Testis (tissue), 3 donors: ENCODE results near the gene RNGTT. TPM values are rescaled to one million over a fixed set of nuclear protein-coding genes. Genes with fewer than 3 reads are reported as not detected.
"Not testable (repeated sequence)": the region's sequence is repeated elsewhere in the genome, so short reads cannot be mapped to it uniquely, and the experiment has no call there.

Experiments used
- DNase-seq: peaks from one replicate; pipeline ENCODE4 v3.0.0-alpha.2; 2019
- H3K27ac ChIP-seq, 2 donors: fragments of 200-600 bp; sonication (generic); one replicate each; pipeline ENCODE4 v1.5.1; 2019
- H3K27me3 ChIP-seq: fragments of 200-600 bp; sonication (generic); one replicate; pipeline ENCODE4 v1.5.1; 2019
- H3K36me3 ChIP-seq: fragments of 200-600 bp; sonication (generic); one replicate; pipeline ENCODE4 v1.5.1; 2017; ENCODE audit warnings: low read depth; ENCODE audit errors: missing control alignments
- H3K4me1 ChIP-seq: fragments of 200-600 bp; sonication (generic); one replicate; pipeline ENCODE4 v1.5.1; 2019
- H3K4me3 ChIP-seq, 2 donors: fragments of 200-600 bp; sonication (generic); one replicate each; pipeline ENCODE4 v1.5.1; 2017 to 2019
- H3K9me3 ChIP-seq: fragments of 200-600 bp; sonication (generic); one replicate; pipeline ENCODE4 v1.5.1; 2017
- CTCF ChIP-seq, 3 experiments: fragments of 450-650 bp in 2 of 3; fragments of 200-600 bp in 1 of 3; sonication (generic) in 1 of 3; IDR thresholded peaks; one replicate each; pipeline ENCODE4 v1.5.1; 2016 to 2019; ENCODE audit warnings: antibody characterized with exemption in 3 of 3, mild to moderate bottlenecking in 2 of 3, moderate library complexity in 1 of 3
- POLR2A ChIP-seq: fragments of 450-650 bp; IDR thresholded peaks from one replicate; pipeline ENCODE4 v1.6.1; 2017; ENCODE audit warnings: antibody characterized with exemption, mild to moderate bottlenecking, moderate library complexity
- WGBS, 2 donors: methylation state at CpG; one replicate each; pipeline ENCODE4 v1.1.5; 2018; 5-methylcytosine and 5-hydroxymethylcytosine counted together
- intact Hi-C: fragments of 100-400 bp; cut with DNase I; formaldehyde crosslinking; loops from one replicate; pipeline ENCODE4 v1.15.1; 2023; ENCODE audit warnings: low total_unique reads
- polyA plus RNA-seq: library from polyadenylated mRNA; stranded (reverse); fragments of 350-450 nt; fragmentation: Illumina TruSeq; extraction: RNeasy Lipid Tissue Mini Kit (QIAGEN cat#74804); gene quantifications from one replicate; pipeline ENCODE4 v1.2.3, GENCODE V29; 2014; ENCODE audit warnings: low read depth, low replicate concordance; ENCODE audit not compliant: insufficient read depth
- total RNA-seq, 2 donors: library from RNA; depleted of rRNA; stranded (reverse); fragments of >200 nt; gene quantifications; one replicate each; pipeline ENCODE4 v1.2.3, GENCODE V29; 2016

RNGTT gene
- total and polyA plus RNA-seq, 3 donors from 2014 or later = 19.4 to 27.0 (median 22.1) TPM

GRCh38 chr6:88804701-88805100, 158.7 kb downstream of the RNGTT start:
- no peaks in the 10 kb centered on the region for H3K36me3 ChIP-seq
- intact Hi-C loops = no loop called here
- TF ChIP-seq CTCF (IDR thresholded peaks at IDR 0.05) (no peak), POLR2A (no peak)
- DNase-seq = no peak
- H3K27ac ChIP-seq = no peak overlapping the region
- H3K4me1 ChIP-seq = no peaks in the 10 kb centered on the region
- WGBS, 2 donors = 89 to 92% methylated on average over 2 of the region's 2 CpGs
- no peaks in the 10 kb centered on the region for H3K27me3 ChIP-seq
- no peaks in the 10 kb centered on the region for H3K9me3 ChIP-seq
- no peak overlapping the region for H3K4me3 ChIP-seq

DNA sequence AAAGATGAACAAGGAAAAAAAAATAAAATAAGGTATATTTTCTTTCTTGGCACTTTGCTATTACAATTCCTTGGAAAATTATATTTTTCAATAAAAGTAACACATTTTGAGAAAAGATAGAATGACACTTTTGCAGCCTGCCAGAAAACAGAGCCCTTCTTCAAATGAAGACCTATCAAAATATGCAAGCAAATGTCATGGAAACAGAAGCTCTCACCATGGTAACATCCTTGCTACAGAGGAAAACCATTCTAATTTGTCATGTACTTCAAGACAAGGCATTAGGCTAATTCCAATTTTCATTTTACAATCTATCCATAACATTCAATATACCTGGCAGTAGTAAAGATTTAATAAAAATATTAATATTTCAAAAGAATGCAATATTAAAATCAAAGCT, 177.9 kb downstream of the RNGTT start:
- intact Hi-C loops = no loop called here
- Histone ChIP-seq H3K4me1 (no peaks in the 10 kb centered on the region), H3K27ac (no peak overlapping the region), H3K9me3 (no peaks in the 10 kb centered on the region), H3K36me3 (no peaks in the 10 kb centered on the region), H3K27me3 (no peaks in the 10 kb centered on the region), H3K4me3 (no peak overlapping the region)
- TF ChIP-seq POLR2A (no peak), CTCF (IDR thresholded peaks at IDR 0.05) (no peak)
- no peak for DNase-seq

DNA sequence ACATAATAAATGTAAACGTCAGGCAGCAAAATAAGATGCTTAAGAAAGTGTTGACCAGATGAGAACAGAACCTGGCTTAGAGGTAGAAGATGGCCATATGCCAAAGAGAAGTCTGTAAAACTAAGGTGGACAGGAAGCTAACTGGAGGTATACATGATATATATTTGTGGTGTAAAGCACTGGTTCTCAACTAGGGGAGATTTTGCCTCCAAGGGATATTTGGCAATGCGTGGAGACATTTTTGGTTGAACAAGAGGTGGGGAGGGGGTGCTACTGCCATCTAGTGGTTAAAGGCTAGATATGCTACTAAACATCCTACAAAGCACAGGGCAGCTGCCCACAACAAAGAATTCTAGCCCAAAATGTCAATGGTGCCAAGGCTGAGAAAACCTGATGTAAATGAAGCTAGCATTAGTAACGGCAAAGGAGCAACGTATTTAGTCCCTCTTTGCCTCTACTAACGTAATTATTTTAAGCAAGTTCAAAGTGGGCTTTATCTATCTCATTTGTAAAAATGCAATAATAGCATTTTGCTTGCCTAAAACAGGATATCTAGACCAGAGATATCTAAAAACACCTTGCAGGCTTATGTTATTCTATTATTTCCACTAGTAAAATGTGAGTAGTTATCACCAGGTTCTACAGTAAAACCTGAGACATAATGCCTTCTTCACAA, 182.6 kb downstream of the RNGTT start:
- no peak overlapping the region for H3K4me3 ChIP-seq
- no peaks in the 10 kb centered on the region for H3K4me1 ChIP-seq
- H3K36me3 ChIP-seq = no peaks in the 10 kb centered on the region
- no peaks in the 10 kb centered on the region for H3K9me3 ChIP-seq
- WGBS, 2 donors = 61 to 65% methylated on average over 5 of the region's 5 CpGs
- no peak overlapping the region for H3K27ac ChIP-seq
- intact Hi-C loops = no loop called here
- DNase-seq = peak; percentile 26
- no peaks in the 10 kb centered on the region for H3K27me3 ChIP-seq
- TF ChIP-seq CTCF (IDR thresholded peaks at IDR 0.05) (peak in 2 of 3 experiments; percentile 60 to 82), POLR2A (no peak)

GRCh38 chr6:88775866-88776571, 187.4 kb downstream of the RNGTT start:
- Histone ChIP-seq H3K27me3 (no peaks in the 10 kb centered on the region), H3K4me3 (no peak overlapping the region), H3K36me3 (no peaks in the 10 kb centered on the region), H3K27ac (no peak overlapping the region), H3K4me1 (no peaks in the 10 kb centered on the region), H3K9me3 (no peaks in the 10 kb centered on the region)
- no peak for TF ChIP-seq CTCF (IDR thresholded peaks at IDR 0.05)
- TF ChIP-seq POLR2A = no peak
- WGBS, 2 donors = 91 to 93% methylated on average over 8 of the region's 8 CpGs
- DNase-seq = no peak
- intact Hi-C loops = no loop called here

GRCh38 chr6:88768114-88768513, 195.3 kb downstream of the RNGTT start:
- WGBS, 2 donors = 92 to 96% methylated on average over 2 of the region's 2 CpGs
- H3K9me3 ChIP-seq, intact Hi-C loops, H3K27ac ChIP-seq, H3K4me3 ChIP-seq, H3K27me3 ChIP-seq, H3K36me3 ChIP-seq, DNase-seq, H3K4me1 ChIP-seq: not testable (repeated sequence)
